ENCODE data around the gene MZT2A. TPM values are rescaled to one million over a fixed set of nuclear protein-coding genes. Genes with fewer than 3 reads are reported as not detected.
A peak's percentile ranks its signal among the peaks of the same experiment; 100 is the strongest.
"Not testable (repeated sequence)": the region's sequence is repeated elsewhere in the genome, so short reads cannot be mapped to it uniquely, and the experiment has no call there.

MZT2A gene, protein sequence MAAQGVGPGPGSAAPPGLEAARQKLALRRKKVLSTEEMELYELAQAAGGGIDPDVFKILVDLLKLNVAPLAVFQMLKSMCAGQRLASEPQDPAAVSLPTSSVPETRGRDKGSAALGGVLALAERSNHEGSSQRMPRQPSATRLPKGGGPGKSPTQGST
- total RNA-seq (10 to 100 TPM; 95.6 to 99.1 TPM), polyA plus RNA-seq (100 to 1,000 TPM; 103 to 156 (median 104) TPM), total RNA-seq (16.3 to 42.1 (median 24.0) reads per million in 6 experiments)

- not testable (repeated sequence) for H3K36me3 Mint-ChIP-seq, ATAC-seq, H3K9me3 Mint-ChIP-seq, H3K27me3 Mint-ChIP-seq
- peaks cover 25 to 57% (median 49%) of the 10 kb centered on the region in 4 donors for H3K4me1 Mint-ChIP-seq
- POLR2A ChIA-PET = interaction anchor here (0.7 to 1.9 kb wide), 7 partner anchors 180 to 1150 kb away, joined by 3 to 9 read pairs (median 5); partner anchors contain the start of gene IMP4
- peak within 1 kb of the TSS; percentile 93 to 98 (median 96) for H3K4me3 Mint-ChIP-seq
- peak in 1 of 10 donors; percentile 4 for DNase-seq
- H3K27ac Mint-ChIP-seq = peak within 1 kb of the TSS; percentile 87 to 99 (median 98)
Measured at GRCh38 chr2:131492015-131492417, at the start of gene MZT2A. TSS of gene MZT2A (minus strand) at chr2:131492397. CDS start at chr2:131492376, 21 bp downstream.

GRCh38 chr2:131538856-131539255, 46.7 kb upstream of the MZT2A start:
- ATAC-seq, H3K9me3 Mint-ChIP-seq, H3K4me1 Mint-ChIP-seq, H3K27me3 Mint-ChIP-seq, H3K27ac Mint-ChIP-seq, H3K36me3 Mint-ChIP-seq, H3K4me3 Mint-ChIP-seq, DNase-seq, POLR2A ChIA-PET: not testable (repeated sequence)

GRCh38 chr2:131536841-131537240, 44.6 kb upstream of the MZT2A start:
- DNase-seq, H3K27ac Mint-ChIP-seq, H3K27me3 Mint-ChIP-seq, ATAC-seq, H3K4me1 Mint-ChIP-seq, POLR2A ChIA-PET, H3K9me3 Mint-ChIP-seq, H3K36me3 Mint-ChIP-seq, H3K4me3 Mint-ChIP-seq: not testable (repeated sequence)

GRCh38 chr2:131535951-131536826, 44.0 kb upstream of the MZT2A start:
- H3K27me3 Mint-ChIP-seq, ATAC-seq, H3K4me1 Mint-ChIP-seq, H3K9me3 Mint-ChIP-seq, H3K4me3 Mint-ChIP-seq, POLR2A ChIA-PET, H3K36me3 Mint-ChIP-seq, H3K27ac Mint-ChIP-seq, DNase-seq: not testable (repeated sequence)

DNA sequence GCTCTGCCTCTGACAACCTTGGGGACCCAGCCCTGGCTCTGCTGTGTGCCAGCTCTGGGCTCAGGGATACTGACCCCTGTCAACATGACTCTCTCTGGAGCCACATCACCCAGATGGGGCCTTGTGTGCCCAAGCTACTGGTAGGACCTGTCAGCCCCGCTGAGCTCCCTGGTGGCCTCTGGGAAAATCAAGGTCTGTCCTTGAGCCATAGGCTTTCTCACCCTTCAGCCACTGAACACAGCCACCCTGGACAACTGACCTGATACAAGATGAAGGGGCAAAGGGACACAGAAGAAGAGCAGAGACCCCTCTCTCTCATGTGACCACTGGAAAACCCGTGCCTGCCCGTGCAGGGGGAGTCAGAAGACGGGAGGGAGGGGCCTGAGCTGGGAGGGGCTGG, 43.3 kb upstream of the MZT2A start:
- no peak overlapping the region for H3K4me3 Mint-ChIP-seq
- DNase-seq (no peak), ATAC-seq (no peak)
- POLR2A ChIA-PET = no interaction called here
- no peaks in the 10 kb centered on the region for H3K4me1 Mint-ChIP-seq
- no peaks in the 10 kb centered on the region for H3K36me3 Mint-ChIP-seq
- peaks cover 0 to 4% (median 0%) of the 10 kb centered on the region in 5 donors for H3K27me3 Mint-ChIP-seq
- H3K9me3 Mint-ChIP-seq = no peaks in the 10 kb centered on the region
- H3K27ac Mint-ChIP-seq = no peak overlapping the region

GRCh38 chr2:131534965-131535364, 42.8 kb upstream of the MZT2A start:
- H3K27ac Mint-ChIP-seq, POLR2A ChIA-PET, H3K27me3 Mint-ChIP-seq, H3K4me1 Mint-ChIP-seq, DNase-seq, H3K36me3 Mint-ChIP-seq, H3K9me3 Mint-ChIP-seq, ATAC-seq, H3K4me3 Mint-ChIP-seq: not testable (repeated sequence)

- H3K27ac Mint-ChIP-seq, ATAC-seq, H3K36me3 Mint-ChIP-seq, DNase-seq, H3K4me3 Mint-ChIP-seq, H3K27me3 Mint-ChIP-seq, POLR2A ChIA-PET, H3K4me1 Mint-ChIP-seq, H3K9me3 Mint-ChIP-seq: not testable (repeated sequence)
Measured at GRCh38 chr2:131534317-131534672, 42.1 kb upstream of the MZT2A start.

DNA sequence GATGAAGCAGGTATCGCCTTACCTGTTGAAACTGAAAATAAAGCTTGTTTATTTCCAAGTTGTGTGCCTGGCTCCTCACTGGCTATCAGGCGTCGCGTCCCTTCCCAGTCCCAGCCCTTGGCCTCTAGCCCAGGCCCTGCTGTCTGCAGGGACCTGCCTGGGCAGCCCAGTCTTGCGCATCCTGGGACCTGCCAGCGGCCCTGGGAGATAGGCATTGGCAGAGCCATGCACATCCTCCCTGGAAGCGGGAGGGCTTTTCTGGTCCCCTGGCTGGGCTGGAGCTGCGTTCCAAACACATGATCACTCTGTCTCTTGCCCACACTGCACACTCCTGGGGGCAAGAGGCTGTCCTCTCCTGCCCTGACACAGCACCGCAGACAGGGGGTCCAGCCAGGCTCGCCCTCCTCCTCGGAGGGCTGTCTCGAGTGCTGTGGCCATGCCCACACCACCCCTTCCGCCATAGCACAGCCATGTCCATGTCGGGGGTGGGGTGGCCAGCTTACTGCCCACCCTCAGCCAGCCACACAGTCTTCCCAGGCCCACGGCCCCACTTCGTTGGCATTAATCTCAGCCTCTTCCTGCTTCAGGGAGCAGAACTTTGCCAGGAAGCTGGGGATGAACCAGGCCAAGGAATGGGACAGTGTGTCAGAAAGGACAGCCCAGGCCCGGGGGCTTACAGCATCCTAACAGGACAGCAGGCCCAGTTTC, 41.6 kb upstream of the MZT2A start:
- H3K4me1 Mint-ChIP-seq, DNase-seq, H3K4me3 Mint-ChIP-seq, POLR2A ChIA-PET, H3K27me3 Mint-ChIP-seq, H3K36me3 Mint-ChIP-seq, H3K9me3 Mint-ChIP-seq, ATAC-seq: not testable (repeated sequence)
- H3K27ac Mint-ChIP-seq = peak overlapping the region in 1 of 10 donors; percentile 24

GRCh38 chr2:131532723-131533608, 40.8 kb upstream of the MZT2A start:
- peaks cover 4 to 12% (median 11%) of the 10 kb centered on the region in 4 donors for H3K4me1 Mint-ChIP-seq
- H3K27ac Mint-ChIP-seq, H3K27me3 Mint-ChIP-seq, DNase-seq, POLR2A ChIA-PET, H3K4me3 Mint-ChIP-seq, H3K36me3 Mint-ChIP-seq, H3K9me3 Mint-ChIP-seq, ATAC-seq: not testable (repeated sequence)

DNA sequence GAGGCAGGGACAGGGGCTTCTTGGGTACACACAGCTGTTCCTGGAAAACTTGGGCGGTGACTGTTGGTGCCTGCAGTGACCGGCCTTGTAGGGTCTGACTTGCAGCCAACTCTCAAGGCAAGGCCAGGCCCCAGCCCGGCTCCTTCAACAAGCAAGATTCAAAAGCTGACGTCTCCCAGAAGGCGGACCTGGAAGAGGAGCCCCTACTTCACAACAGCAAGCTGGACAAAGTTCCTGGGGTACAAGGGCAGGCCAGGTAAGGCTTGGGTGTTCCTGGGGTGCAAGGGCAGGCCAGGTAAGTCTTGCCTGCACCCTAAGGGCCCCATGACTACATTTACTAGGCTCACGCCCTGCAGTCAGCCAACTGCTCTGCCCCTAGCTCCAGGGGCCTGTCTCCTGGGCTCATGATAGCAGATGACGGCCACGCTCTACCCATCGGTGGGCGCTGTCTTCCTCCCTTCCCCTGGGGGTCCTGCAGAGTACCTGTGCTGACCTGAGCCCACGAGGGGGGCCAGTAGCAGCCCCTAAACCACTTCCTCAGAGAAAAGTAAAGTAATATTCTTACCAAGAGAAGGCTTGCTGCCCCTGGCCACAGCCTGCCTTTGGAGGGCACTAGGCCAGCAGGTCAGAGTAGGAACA, 39.5 kb upstream of the MZT2A start:
- H3K9me3 Mint-ChIP-seq, DNase-seq, H3K36me3 Mint-ChIP-seq, ATAC-seq, H3K27ac Mint-ChIP-seq, POLR2A ChIA-PET, H3K27me3 Mint-ChIP-seq, H3K4me3 Mint-ChIP-seq: not testable (repeated sequence)
- H3K4me1 Mint-ChIP-seq = peaks cover 4 to 16% (median 14%) of the 10 kb centered on the region in 4 donors

GRCh38 chr2:131530626-131531344, 38.6 kb upstream of the MZT2A start:
- H3K36me3 Mint-ChIP-seq, H3K27ac Mint-ChIP-seq, H3K9me3 Mint-ChIP-seq, ATAC-seq, H3K4me3 Mint-ChIP-seq, H3K27me3 Mint-ChIP-seq, POLR2A ChIA-PET: not testable (repeated sequence)
- H3K4me1 Mint-ChIP-seq = peaks cover 4 to 16% (median 14%) of the 10 kb centered on the region in 4 donors
- peak in 1 of 10 donors; percentile 7 for DNase-seq

Measured in naive thymus-derived CD8-positive, alpha-beta T cell (primary cell).